Measurements from ENCODE around the gene CFAP157.

Gene CFAP157

DNA sequence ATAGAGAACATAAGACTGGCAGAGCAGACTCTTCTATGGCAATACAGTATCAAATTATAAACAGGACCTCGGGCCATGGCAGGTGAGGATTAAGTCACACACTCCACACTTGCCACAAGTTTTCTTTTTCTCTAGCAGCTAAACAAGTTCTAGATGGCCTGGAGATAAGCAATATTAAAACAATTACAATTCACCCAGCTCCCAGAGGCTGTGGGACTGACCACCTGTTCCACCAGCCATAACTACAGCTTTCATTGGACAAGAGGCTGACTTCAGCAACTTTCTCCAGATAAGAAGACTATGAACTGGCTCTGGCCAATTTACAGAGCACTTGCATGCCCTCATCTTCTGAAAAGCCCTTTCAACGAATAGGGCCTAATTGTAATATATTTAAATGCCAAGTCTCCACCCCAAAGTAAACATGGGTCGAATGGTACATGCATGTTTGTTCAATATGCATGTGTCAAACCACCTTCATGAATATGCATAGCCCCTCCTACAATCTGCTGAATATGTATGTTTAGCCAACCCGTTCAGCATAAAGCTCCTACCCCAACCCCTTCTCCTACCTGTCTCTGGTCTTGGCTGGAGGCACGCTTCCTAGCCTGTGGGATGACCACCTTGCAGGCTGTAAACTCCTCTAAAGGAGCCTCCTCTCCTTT is 6.1 kb upstream of the CFAP157 start:
- Mint-ChIP-seq H3K27me3 (no peaks in the 10 kb centered on the region), H3K4me1 (ENCODE audit: low read depth) (peaks cover 15% of the 10 kb centered on the region), H3K27ac (no peak overlapping the region)

DNA sequence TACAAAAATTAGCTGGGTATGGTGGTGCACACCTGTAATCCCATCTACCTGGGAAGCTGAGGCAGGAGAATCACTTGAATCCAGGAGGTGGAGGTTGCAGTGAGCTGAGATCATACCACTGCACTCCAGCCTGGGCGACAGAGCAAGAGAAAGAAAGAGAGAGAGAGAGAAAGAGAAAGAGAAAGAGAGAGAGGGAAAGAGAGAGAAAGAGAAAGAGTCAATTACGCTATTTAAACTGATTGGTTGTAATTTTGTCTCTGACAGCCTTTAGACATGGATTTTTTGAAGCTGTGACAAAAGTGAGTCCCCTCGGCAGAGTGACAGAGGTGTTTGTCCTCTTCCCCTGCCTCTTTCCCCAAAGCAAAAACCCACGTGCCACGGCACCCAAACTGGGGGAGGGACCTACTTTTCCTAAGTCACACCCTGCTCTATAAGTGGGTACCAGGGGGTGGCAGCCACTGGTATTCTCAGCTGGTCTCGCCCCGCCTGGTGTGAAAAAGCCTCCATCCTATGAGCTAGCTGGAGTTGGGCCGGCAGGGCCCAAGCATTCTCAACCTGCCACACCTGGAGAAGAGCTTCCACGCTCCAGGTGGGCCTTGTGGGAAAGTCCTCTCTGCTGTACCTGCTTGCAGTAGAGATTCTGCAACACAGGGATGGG is 3.4 kb upstream of the CFAP157 start:
- no peaks in the 10 kb centered on the region for H3K27me3 Mint-ChIP-seq
- no peak for DNase-seq
- no peak overlapping the region for H3K27ac Mint-ChIP-seq
- H3K4me3 Mint-ChIP-seq = no peak overlapping the region
- H3K36me3 Mint-ChIP-seq (ENCODE audit: low read depth) = no peaks in the 10 kb centered on the region
- H3K9me3 Mint-ChIP-seq = no peaks in the 10 kb centered on the region
- peaks cover 20% of the 10 kb centered on the region for H3K4me1 Mint-ChIP-seq (ENCODE audit: low read depth)

More for the DNA sequence above, 6.1 kb upstream of the CFAP157 start:
- no peaks in the 10 kb centered on the region for H3K36me3 Mint-ChIP-seq (ENCODE audit: low read depth)
- no peak for DNase-seq
- H3K9me3 Mint-ChIP-seq = no peaks in the 10 kb centered on the region
- no peak overlapping the region for H3K4me3 Mint-ChIP-seq

DNA sequence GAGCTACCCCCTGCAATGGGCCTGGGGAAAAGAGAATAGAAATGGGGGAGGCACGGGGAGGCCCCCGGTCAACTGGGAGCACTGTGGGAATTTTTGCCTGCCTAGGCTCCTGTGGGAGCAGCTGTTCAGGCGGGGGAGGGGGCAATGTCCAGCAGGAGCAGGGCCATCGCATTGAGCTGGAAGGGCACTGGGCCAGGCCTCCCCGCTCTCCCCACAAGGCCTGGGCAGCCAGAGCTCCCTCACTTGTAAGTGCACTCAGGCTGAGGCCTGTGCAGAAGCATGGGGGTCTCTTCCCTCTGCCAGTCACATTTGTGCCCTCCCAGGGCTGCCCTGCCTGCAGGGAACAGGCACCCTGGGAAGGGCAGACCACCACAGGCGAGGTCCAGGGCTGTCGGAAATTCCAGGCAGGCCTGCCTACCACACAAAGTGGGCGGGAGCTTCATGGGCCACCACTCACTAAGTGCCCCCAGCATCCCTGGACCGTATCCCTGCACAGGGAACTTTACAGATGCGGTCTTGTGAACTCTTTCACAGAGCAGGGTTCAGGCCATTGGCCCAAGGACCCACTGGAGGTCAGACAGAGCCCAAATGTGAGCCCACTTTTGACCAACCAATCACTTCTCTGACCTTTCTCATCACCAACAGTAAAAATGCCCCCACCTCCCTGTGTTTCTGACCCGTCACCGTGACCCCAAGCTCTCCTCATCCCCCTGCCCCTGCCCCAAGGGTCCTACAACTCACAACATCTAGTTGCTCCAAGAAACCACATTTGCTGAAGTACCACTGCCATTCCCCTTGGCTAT is 1.0 kb upstream of the CFAP157 start:
- Mint-ChIP-seq H3K4me1 (ENCODE audit: low read depth) (peaks cover 7% of the 10 kb centered on the region), H3K27ac (no peak overlapping the region), H3K36me3 (ENCODE audit: low read depth) (peaks cover 4% of the 10 kb centered on the region), H3K9me3 (no peaks in the 10 kb centered on the region), H3K4me3 (no peak overlapping the region), H3K27me3 (no peaks in the 10 kb centered on the region)
- DNase-seq = no peak

DNA sequence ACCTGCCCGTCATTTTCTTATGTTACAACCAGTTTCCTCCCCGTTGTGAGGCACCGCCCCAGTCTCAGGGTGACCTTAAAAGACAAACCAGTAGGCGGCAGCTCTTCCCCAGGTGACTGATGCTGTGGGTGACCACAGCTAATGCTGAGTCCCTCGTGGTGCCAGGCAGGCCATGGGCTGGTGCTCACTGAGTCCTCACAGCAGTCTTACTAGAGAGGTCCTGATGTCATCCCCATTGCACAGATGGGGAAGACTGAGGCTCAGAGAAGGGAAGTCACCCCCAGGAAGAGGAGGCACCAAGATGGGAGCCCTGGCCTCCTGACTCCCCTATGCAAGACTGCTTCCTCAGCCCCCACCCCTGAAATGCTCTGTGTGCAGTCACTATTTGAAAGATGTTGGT is 978 bp downstream of the CFAP157 start:
- Mint-ChIP-seq H3K4me3 (no peak overlapping the region), H3K36me3 (ENCODE audit: low read depth) (peaks cover 5% of the 10 kb centered on the region), H3K4me1 (ENCODE audit: low read depth) (peaks cover 17% of the 10 kb centered on the region), H3K27me3 (no peaks in the 10 kb centered on the region), H3K27ac (no peak overlapping the region), H3K9me3 (no peaks in the 10 kb centered on the region)
- no peak for DNase-seq

DNA sequence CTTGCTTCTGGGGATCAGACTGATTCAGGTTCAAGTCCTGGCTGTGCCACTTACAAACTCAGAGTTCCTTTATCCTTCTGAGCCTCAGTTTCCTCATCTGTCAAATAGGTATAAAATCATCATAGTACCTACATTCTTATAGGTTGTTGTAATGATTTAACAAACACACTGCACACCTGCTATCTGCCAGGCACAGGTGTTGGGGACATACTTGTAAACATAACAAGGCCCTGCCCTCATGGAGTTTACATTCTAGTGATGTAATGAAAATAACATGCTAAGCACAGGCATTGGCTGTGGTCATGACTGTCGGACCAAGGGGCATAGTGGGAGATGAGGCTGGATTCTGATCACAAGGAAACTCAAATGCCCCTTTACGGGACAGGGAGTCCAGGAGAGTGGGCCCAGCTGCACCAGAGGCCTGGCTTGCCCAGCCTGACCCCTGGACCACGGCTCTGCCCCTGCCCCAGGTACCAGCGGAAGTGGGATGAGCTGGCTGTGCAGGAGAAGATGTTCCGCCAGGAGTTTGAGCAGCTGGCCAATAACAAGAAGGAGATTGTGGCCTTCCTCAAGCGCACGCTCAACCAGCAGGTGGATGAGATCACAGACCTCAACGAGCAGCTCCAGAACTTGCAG is 2.3 kb downstream of the CFAP157 start:
- Mint-ChIP-seq H3K9me3 (no peaks in the 10 kb centered on the region), H3K4me3 (no peak overlapping the region), H3K36me3 (ENCODE audit: low read depth) (peaks cover 5% of the 10 kb centered on the region), H3K4me1 (ENCODE audit: low read depth) (peaks cover 18% of the 10 kb centered on the region), H3K27ac (no peak overlapping the region), H3K27me3 (no peaks in the 10 kb centered on the region)
- DNase-seq = no peak

DNA sequence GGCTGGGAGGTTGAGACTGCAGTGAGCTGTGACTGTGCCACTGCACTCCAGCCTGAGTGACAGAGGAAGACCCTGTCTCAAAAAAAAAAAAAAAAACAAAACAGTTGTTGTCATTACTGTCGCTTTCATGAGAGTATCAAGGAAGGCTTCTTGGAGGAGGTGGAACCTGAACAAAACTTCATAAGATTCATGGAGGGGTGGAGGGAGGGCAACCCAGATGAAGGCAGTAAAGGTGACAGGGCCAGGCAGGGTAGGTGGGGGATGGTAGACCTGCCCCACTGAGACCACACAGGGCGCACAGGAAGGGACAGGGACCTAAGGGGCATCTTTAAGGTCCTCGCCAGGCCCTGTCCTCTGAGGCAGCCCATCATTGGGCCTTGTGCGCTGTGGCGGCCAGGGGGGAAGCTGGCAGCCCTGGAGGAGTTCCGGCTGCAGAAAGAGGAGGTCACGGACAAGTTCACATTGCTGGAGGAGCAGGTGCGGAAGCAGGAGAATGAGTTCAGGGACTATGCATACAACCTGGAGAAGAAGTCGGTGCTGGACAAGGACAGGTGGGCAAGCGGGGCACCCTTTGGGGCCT is 3.5 kb downstream of the CFAP157 start:
- Mint-ChIP-seq H3K36me3 (ENCODE audit: low read depth) (peaks cover 11% of the 10 kb centered on the region), H3K9me3 (no peaks in the 10 kb centered on the region), H3K27me3 (no peaks in the 10 kb centered on the region), H3K4me3 (no peak overlapping the region), H3K4me1 (ENCODE audit: low read depth) (peaks cover 22% of the 10 kb centered on the region), H3K27ac (no peak overlapping the region)
- DNase-seq = no peak

DNA sequence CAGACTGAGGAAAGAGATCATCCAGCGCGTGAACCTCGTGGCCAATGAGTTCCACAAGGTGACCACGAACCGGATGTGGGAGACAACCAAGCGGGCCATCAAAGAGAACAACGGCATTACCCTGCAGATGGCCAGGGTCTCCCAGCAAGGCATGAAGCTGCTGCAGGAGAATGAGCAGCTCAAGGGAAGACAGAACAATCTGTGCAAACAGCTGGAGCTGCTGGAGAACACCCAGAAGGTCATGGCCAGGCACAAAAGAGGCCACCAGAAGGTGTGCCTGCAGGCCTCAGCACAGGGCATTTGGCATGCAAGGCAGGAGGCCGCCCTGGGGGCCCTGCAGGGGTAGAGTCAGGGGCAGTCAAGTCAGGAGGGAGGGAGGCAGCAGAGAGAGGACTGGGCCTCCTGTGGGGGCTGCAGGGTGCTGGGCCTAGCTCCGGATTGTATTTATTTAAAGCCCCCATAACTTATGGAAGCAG is 4.5 kb downstream of the CFAP157 start:
- H3K9me3 Mint-ChIP-seq = no peaks in the 10 kb centered on the region
- peaks cover 29% of the 10 kb centered on the region for H3K4me1 Mint-ChIP-seq (ENCODE audit: low read depth)
- H3K27me3 Mint-ChIP-seq = no peaks in the 10 kb centered on the region
- DNase-seq = no peak
- no peak overlapping the region for H3K27ac Mint-ChIP-seq
- H3K4me3 Mint-ChIP-seq = no peak overlapping the region
- H3K36me3 Mint-ChIP-seq (ENCODE audit: low read depth) = peaks cover 14% of the 10 kb centered on the region

DNA sequence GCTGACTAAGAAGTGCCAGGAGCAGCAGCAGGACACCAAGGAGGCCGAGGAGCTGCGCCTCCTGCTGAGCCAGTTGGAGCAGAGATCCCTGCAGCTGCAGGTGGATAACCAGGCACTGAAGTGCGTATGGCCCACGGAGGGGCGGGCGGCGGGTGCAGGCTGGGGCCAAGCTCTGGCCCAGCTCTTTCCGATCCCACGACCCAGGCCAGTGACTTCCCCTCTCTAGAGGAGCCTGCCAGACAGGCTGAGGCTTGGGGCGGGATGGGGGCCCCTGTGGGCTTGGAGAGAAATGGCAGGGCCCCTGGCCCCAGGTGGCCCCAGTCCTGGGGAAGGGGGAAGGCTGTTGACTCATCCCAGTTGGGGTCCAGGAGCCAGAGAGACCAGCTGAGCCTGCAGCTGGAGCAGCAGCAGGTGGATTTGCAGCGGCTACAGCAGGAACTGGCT is 5.1 kb downstream of the CFAP157 start:
- Mint-ChIP-seq H3K9me3 (no peaks in the 10 kb centered on the region), H3K4me1 (ENCODE audit: low read depth) (peaks cover 31% of the 10 kb centered on the region), H3K27me3 (no peaks in the 10 kb centered on the region), H3K36me3 (ENCODE audit: low read depth) (peaks cover 14% of the 10 kb centered on the region), H3K4me3 (no peak overlapping the region), H3K27ac (no peak overlapping the region)
- no peak for DNase-seq

DNA sequence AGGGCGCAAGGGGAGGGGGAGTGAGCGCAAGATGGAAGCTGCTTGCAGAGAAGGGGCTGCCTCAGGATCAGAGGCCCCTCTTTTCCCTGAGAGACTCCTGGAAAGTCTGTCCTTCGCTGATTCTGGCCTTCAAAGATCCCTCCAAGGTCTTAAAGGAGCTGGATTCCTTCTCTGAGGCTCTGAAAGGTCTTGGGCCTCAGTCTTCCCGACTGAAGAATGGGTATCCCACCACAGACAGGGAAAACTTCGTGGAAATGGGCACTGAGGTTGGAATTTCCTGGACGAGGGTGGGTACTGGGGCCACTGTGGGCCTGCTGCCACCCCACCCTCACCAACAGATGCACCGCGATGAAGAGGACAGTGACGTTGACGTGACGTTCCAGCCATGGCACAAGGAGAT is 5.6 kb downstream of the CFAP157 start:
- Mint-ChIP-seq H3K36me3 (ENCODE audit: low read depth) (peaks cover 14% of the 10 kb centered on the region), H3K9me3 (no peaks in the 10 kb centered on the region), H3K27me3 (no peaks in the 10 kb centered on the region), H3K4me3 (no peak overlapping the region), H3K4me1 (ENCODE audit: low read depth) (peaks cover 31% of the 10 kb centered on the region), H3K27ac (no peak overlapping the region)
- no peak for DNase-seq

DNA sequence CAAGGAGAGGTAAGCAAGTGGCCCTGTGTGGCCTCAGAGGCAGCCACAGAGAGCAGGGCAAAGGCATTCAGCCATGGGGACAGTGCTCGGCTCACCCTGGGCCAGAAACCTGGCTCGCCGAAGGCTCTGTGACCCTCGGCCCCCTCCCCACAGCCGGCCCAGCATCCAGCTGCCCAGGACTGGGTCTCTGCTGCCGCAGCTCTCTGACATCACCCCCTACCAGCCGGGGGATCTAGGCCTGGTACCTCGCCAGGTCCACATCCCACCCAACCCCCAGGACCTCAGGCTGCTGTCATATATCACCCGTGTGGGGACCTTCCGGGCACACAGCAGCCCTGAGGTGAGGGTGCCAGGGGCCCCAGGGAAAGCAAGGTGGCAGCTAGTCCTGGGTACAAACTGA is 6.1 kb downstream of the CFAP157 start:
- peaks cover 27% of the 10 kb centered on the region for H3K4me1 Mint-ChIP-seq (ENCODE audit: low read depth)

DNA sequence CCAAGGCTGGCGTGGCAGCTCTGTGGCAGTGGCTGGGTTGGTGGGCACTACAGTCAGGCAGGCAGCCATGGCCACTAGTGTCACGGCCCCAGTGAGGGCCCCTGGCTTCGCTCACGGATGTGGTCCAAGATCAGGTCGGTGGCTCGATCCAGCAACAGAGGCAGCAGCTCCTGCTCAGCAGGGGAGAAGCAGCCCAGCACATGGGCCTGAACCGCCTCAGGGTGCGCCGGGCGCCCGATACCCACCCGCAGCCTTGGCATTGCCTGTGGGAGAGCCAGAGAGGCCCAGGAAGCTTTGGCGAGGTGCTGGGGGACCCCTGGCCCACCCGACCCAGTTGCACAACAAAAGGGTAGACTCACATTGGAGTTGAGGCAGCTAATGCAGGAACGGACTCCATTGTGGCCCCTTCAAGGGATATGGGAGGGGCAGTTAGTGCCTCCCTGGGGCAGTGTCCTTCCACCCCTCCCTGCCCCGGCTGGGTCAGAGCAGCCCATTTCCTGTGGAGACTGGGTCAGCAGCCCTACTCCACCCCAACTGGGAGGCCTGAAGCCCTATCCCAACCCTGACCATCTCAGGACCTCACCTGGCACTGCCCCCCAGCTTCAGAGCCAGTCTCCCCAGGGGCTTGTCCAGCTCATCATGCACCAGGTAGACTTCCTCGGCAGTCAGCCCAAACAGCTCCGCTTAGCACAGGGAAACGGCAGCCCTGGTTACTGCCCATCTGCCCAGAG is 7.4 kb downstream of the CFAP157 start:
- peak overlapping the region; percentile 64 for H3K27ac Mint-ChIP-seq
- no peaks in the 10 kb centered on the region for H3K27me3 Mint-ChIP-seq
- peak overlapping the region; percentile 98 for H3K4me3 Mint-ChIP-seq
- no peaks in the 10 kb centered on the region for H3K9me3 Mint-ChIP-seq
- H3K4me1 Mint-ChIP-seq (ENCODE audit: low read depth) = peaks cover 27% of the 10 kb centered on the region
- peaks cover 13% of the 10 kb centered on the region for H3K36me3 Mint-ChIP-seq (ENCODE audit: low read depth)
- DNase-seq = no peak

More for the DNA sequence above, 6.1 kb downstream of the CFAP157 start:
- no peak overlapping the region for H3K4me3 Mint-ChIP-seq
- H3K27ac Mint-ChIP-seq = no peak overlapping the region
- no peaks in the 10 kb centered on the region for H3K9me3 Mint-ChIP-seq
- no peak for DNase-seq
- H3K27me3 Mint-ChIP-seq = no peaks in the 10 kb centered on the region
- peaks cover 14% of the 10 kb centered on the region for H3K36me3 Mint-ChIP-seq (ENCODE audit: low read depth)

DNA sequence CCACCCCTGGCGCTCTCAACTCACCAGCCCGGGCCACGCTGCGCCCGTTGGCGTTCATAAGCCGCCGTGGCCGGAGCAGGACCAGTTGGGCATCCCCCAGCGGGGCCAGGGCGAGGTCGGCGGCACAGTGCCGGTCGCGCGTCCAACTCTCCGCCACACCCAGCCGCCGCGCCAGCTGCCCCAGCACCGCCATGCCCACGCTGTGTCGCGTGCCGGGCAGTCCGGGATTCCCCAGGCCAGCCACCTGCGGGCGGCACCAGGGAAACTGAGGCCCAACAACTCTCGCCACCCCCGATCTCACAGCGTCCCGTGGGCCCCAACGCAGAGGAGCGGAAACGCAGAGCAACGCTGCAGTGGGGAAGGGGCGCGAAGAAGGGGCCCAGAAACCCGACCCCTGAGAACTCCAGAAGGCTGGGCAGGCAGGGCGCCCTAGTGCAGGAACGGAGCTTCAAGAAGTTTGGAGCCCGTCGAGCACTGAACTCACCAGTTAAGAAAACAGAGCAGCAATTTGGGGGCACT is 8.2 kb downstream of the CFAP157 start:
- H3K36me3 Mint-ChIP-seq (ENCODE audit: low read depth) = peaks cover 12% of the 10 kb centered on the region
- H3K4me1 Mint-ChIP-seq (ENCODE audit: low read depth) = peaks cover 34% of the 10 kb centered on the region
- peak overlapping the region; percentile 98 for H3K27ac Mint-ChIP-seq
- no peak for DNase-seq
- H3K27me3 Mint-ChIP-seq = no peaks in the 10 kb centered on the region
- peak overlapping the region; percentile 98 for H3K4me3 Mint-ChIP-seq
- no peaks in the 10 kb centered on the region for H3K9me3 Mint-ChIP-seq

DNA sequence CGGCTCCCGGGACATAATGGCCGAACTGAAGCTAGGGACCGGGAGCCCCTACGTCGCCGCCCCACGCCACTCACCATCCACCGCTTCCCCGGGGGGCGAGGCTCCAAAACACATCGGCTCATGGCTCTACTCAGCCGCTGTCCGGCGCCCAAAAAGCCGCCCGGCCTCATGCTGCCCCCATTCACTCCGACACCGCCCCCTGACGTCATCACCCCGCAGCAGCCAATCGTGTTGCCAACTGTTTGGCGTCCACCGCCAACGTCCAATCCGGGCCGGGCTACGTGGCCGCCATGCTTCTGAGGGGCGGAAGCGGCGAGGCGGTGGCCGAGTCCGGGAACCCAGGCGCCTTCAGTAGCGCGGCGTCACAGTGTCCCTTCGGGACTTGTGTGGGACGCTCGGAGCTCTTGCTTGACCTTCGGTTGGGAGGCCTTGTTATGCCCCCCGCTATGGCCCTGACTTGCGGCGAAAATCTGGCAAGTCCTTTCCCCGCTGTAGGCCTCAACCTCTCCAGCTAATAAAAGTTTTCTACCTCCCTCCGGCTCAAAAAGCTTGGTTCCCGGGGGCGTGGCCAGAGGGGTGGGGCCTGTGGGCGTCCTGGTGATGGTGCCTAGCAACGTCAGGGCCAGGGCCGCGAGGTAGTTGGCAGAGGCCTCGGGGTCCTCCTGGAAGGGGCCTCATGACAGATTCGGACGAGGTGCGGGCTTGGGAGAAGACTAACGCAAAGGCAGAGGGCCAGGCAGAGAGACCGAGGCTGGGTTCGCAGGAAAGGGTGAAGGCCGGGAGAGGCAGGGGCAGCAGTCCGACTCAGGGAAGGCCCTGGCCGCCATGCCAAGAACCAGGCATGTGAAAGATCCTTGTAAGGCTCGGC is 8.9 kb downstream of the CFAP157 start, which contains the start of the genes PTRH1 and TTC16:
TSS of gene PTRH1 (minus strand) at position 194 of the 868 bp plus-strand sequence. CDS start at position 170, 24 bp downstream.
TSS of gene TTC16 (plus strand) at position 610 of the 868 bp plus-strand sequence. CDS start at position 677, 67 bp downstream.
- Mint-ChIP-seq H3K36me3 (ENCODE audit: low read depth) (peaks cover 10% of the 10 kb centered on the region), H3K4me3 (peak within 1 kb of the TSS; percentile 98), H3K27me3 (no peaks in the 10 kb centered on the region), H3K9me3 (no peaks in the 10 kb centered on the region), H3K4me1 (ENCODE audit: low read depth) (peaks cover 38% of the 10 kb centered on the region), H3K27ac (peak within 1 kb of the TSS; percentile 98)
- peak; percentile 97 for DNase-seq
